C4-2B (cell line): ENCODE measurements around the gene IL17A.

Source experiments
- ZFX ChIP-seq: fragments of 450-650 bp; IDR thresholded peaks from 2 replicates; pipeline ENCODE4 v1.6.1; 2017
- TF ChIP-seq, protein P1 (sequence below): fragments of 450-650 bp; conservative IDR thresholded peaks from 2 replicates; pipeline ENCODE4 v1.5.1; 2017; ENCODE audit warnings: mild to moderate bottlenecking

GRCh38 chr6:52174118-52174517, 12.1 kb upstream of the IL17A start:
- TF ChIP-seq, protein P1, sequence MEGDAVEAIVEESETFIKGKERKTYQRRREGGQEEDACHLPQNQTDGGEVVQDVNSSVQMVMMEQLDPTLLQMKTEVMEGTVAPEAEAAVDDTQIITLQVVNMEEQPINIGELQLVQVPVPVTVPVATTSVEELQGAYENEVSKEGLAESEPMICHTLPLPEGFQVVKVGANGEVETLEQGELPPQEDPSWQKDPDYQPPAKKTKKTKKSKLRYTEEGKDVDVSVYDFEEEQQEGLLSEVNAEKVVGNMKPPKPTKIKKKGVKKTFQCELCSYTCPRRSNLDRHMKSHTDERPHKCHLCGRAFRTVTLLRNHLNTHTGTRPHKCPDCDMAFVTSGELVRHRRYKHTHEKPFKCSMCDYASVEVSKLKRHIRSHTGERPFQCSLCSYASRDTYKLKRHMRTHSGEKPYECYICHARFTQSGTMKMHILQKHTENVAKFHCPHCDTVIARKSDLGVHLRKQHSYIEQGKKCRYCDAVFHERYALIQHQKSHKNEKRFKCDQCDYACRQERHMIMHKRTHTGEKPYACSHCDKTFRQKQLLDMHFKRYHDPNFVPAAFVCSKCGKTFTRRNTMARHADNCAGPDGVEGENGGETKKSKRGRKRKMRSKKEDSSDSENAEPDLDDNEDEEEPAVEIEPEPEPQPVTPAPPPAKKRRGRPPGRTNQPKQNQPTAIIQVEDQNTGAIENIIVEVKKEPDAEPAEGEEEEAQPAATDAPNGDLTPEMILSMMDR = no peak
- TF ChIP-seq ZFX = no peak
